ENCODE data around the gene CHD8. TPM values are rescaled to one million over a fixed set of nuclear protein-coding genes. Genes with fewer than 3 reads are reported as not detected.

Gene CHD8
- total RNA-seq, 1 donor from 2014 or later, result 146 TPM

- Mint-ChIP-seq H3K36me3 (ENCODE audit: unreplicated experiment) (no peaks in the 10 kb centered on the region), H3K4me3 (ENCODE audit: unreplicated experiment) (no peak overlapping the region), H3K27ac (ENCODE audit: unreplicated experiment) (no peak overlapping the region), H3K4me1 (ENCODE audit: low read depth, unreplicated experiment) (no peaks in the 10 kb centered on the region), H3K9me3 (ENCODE audit: unreplicated experiment) (no peaks in the 10 kb centered on the region), H3K27me3 (ENCODE audit: unreplicated experiment) (no peaks in the 10 kb centered on the region)
- peak; percentile 82 for TF ChIP-seq CTCF (IDR thresholded peaks at IDR 0.05; ENCODE audit: partially characterized antibody, unreplicated experiment)
- DNase-seq, result no peak
Observed at GRCh38 chr14:21498540-21499526, 42.9 kb upstream of the CHD8 start.

GRCh38 chr14:21496453-21496852 is 40.5 kb upstream of the CHD8 start:
- Mint-ChIP-seq H3K4me3 (ENCODE audit: unreplicated experiment) (no peak overlapping the region), H3K4me1 (ENCODE audit: low read depth, unreplicated experiment) (no peaks in the 10 kb centered on the region), H3K27ac (ENCODE audit: unreplicated experiment) (no peak overlapping the region), H3K9me3 (ENCODE audit: unreplicated experiment) (no peaks in the 10 kb centered on the region), H3K27me3 (ENCODE audit: unreplicated experiment) (no peaks in the 10 kb centered on the region), H3K36me3 (ENCODE audit: unreplicated experiment) (no peaks in the 10 kb centered on the region)
- TF ChIP-seq CTCF (IDR thresholded peaks at IDR 0.05; ENCODE audit: partially characterized antibody, unreplicated experiment), result no peak
- no peak for DNase-seq

GRCh38 chr14:21494902-21495762 is 39.2 kb upstream of the CHD8 start:
- H3K36me3 Mint-ChIP-seq (ENCODE audit: unreplicated experiment), result no peaks in the 10 kb centered on the region

GRCh38 chr14:21486640-21487087 is 30.7 kb upstream of the CHD8 start:
- TF ChIP-seq CTCF (IDR thresholded peaks at IDR 0.05; ENCODE audit: partially characterized antibody, unreplicated experiment), result no peak
- H3K9me3 Mint-ChIP-seq (ENCODE audit: unreplicated experiment), result no peaks in the 10 kb centered on the region

More at GRCh38 chr14:21494902-21495762, 39.2 kb upstream of the CHD8 start:
- no peak overlapping the region for H3K4me3 Mint-ChIP-seq (ENCODE audit: unreplicated experiment)
- H3K27me3 Mint-ChIP-seq (ENCODE audit: unreplicated experiment), result no peaks in the 10 kb centered on the region
- no peaks in the 10 kb centered on the region for H3K9me3 Mint-ChIP-seq (ENCODE audit: unreplicated experiment)
- no peaks in the 10 kb centered on the region for H3K4me1 Mint-ChIP-seq (ENCODE audit: low read depth, unreplicated experiment)
- DNase-seq, result no peak
- H3K27ac Mint-ChIP-seq (ENCODE audit: unreplicated experiment), result no peak overlapping the region
- no peak for TF ChIP-seq CTCF (IDR thresholded peaks at IDR 0.05; ENCODE audit: partially characterized antibody, unreplicated experiment)

More at GRCh38 chr14:21486640-21487087, 30.7 kb upstream of the CHD8 start:
- no peaks in the 10 kb centered on the region for H3K36me3 Mint-ChIP-seq (ENCODE audit: unreplicated experiment)
- no peaks in the 10 kb centered on the region for H3K4me1 Mint-ChIP-seq (ENCODE audit: low read depth, unreplicated experiment)
- H3K4me3 Mint-ChIP-seq (ENCODE audit: unreplicated experiment), result no peak overlapping the region
- no peak overlapping the region for H3K27ac Mint-ChIP-seq (ENCODE audit: unreplicated experiment)
- no peaks in the 10 kb centered on the region for H3K27me3 Mint-ChIP-seq (ENCODE audit: unreplicated experiment)
- DNase-seq, result no peak

All from glutamatergic neuron (in vitro differentiated cells).